Vagina (tissue), 2 donors: ENCODE measurements around the gene KDM3A.

Experiments
- POLR2A ChIP-seq, 2 donors: fragments of 450-650 bp; IDR thresholded peaks; one replicate each; pipeline ENCODE4 v1.6.1; 2017; ENCODE audit warnings: antibody characterized with exemption in 2 of 2, mild to moderate bottlenecking in 2 of 2, moderate library complexity in 2 of 2
- TF ChIP-seq, protein P1 (sequence below), 3 experiments: fragments of 450-650 bp in 2 of 3; fragments of 200-600 bp in 1 of 3; sonication (generic) in 1 of 3; IDR thresholded peaks; one replicate each; pipeline ENCODE4 v1.5.1; 2017 to 2019; ENCODE audit warnings: antibody characterized with exemption in 3 of 3, mild to moderate bottlenecking in 2 of 3, moderate library complexity in 2 of 3

DNA sequence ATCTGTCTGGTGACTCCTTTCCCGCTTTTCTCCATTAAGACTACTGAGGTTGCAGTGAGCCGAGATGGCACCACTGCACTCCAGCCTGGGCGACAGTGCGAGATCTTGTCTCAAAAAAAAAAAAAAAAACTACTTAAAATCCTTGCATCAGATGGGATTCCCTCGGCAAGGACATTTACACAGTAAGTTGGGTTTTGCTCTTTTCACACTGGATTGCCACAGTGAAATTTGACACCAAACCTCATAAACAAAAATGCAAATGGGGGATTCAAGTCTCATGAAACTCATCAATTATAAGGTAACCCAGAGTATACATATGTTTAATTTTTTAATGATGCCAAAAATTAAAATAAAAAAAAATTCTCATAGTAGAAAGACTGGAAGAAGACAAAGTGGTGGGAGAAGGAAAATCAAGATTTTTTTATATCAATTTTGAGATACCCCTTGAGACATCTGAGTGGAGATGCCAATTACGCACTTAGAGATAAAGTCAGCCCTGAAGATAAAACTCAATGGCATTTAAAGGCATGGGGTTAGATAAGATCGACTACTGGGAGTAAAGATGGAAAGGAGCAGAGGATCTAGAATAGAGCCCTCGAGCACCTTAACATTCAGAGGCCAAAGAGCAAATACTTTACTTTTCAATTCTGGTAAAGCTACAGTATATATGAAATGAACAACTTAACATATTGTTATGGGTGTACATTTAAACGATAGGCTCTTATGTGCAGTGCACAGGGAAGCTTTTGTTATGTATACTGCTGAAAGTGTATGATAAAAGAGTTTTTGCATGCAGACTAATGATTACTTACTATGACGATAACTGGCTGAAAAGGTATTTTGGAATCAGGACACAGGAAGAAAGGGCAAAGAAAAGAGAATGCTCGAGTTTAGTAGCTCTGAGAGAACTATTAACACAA is 84.5 kb downstream of the KDM3A start:
- TF ChIP-seq, protein P1, sequence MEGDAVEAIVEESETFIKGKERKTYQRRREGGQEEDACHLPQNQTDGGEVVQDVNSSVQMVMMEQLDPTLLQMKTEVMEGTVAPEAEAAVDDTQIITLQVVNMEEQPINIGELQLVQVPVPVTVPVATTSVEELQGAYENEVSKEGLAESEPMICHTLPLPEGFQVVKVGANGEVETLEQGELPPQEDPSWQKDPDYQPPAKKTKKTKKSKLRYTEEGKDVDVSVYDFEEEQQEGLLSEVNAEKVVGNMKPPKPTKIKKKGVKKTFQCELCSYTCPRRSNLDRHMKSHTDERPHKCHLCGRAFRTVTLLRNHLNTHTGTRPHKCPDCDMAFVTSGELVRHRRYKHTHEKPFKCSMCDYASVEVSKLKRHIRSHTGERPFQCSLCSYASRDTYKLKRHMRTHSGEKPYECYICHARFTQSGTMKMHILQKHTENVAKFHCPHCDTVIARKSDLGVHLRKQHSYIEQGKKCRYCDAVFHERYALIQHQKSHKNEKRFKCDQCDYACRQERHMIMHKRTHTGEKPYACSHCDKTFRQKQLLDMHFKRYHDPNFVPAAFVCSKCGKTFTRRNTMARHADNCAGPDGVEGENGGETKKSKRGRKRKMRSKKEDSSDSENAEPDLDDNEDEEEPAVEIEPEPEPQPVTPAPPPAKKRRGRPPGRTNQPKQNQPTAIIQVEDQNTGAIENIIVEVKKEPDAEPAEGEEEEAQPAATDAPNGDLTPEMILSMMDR (IDR thresholded peaks at IDR 0.05) = no peak
- TF ChIP-seq POLR2A (IDR thresholded peaks at IDR 0.05) = no peak
